Suprapubic skin (tissue), 4 donors: ENCODE measurements around the gene SRSF2. TPM values are rescaled to one million over a fixed set of nuclear protein-coding genes. Genes with fewer than 3 reads are reported as not detected.
"Not testable (repeated sequence)": the region's sequence is repeated elsewhere in the genome, so short reads cannot be mapped to it uniquely, and the experiment has no call there.

ENCODE experiments used
- DNase-seq, 2 donors: peaks; one replicate each; pipeline ENCODE4 v3.0.0-alpha.2; 2019; ENCODE audit warnings: low spot score in 2 of 2
- H3K27ac ChIP-seq: fragments of 200-600 bp; sonication (generic); one replicate; pipeline ENCODE4 v1.5.1; 2019
- H3K27me3 ChIP-seq: fragments of 200-600 bp; sonication (generic); one replicate; pipeline ENCODE4 v1.5.1; 2019
- H3K36me3 ChIP-seq: fragments of 200-600 bp; sonication (generic); one replicate; pipeline ENCODE4 v1.5.1; 2019
- H3K4me1 ChIP-seq: fragments of 200-600 bp; sonication (generic); one replicate; pipeline ENCODE4 v1.5.1; 2019
- H3K4me3 ChIP-seq: fragments of 200-600 bp; sonication (generic); one replicate; pipeline ENCODE4 v1.5.1; 2019; ENCODE audit warnings: mild to moderate bottlenecking
- H3K9me3 ChIP-seq: fragments of 200-600 bp; sonication (generic); one replicate; pipeline ENCODE4 v1.5.1; 2019
- EP300 ChIP-seq: sonication (generic); formaldehyde crosslinking; IDR thresholded peaks from one replicate; pipeline ENCODE4 v1.6.1; 2017; ENCODE audit warnings: antibody characterized with exemption
- POLR2A ChIP-seq, 2 donors: fragments of 450-650 bp; IDR thresholded peaks; one replicate each; pipeline ENCODE4 v1.6.1; 2017; ENCODE audit warnings: antibody characterized with exemption in 2 of 2, mild to moderate bottlenecking in 2 of 2, moderate library complexity in 2 of 2
- POLR2AphosphoS5 ChIP-seq, 3 donors: sonication (generic); formaldehyde crosslinking; IDR thresholded peaks; one replicate each; pipeline ENCODE4 v1.6.1; 2017; ENCODE audit warnings: antibody characterized with exemption in 3 of 3
- WGBS: methylation state at CpG from one replicate; pipeline ENCODE4 v1.1.5; 2018; 5-methylcytosine and 5-hydroxymethylcytosine counted together
- total RNA-seq, 4 donors: library from RNA; depleted of rRNA; stranded (reverse); fragments of >200 nt; gene quantifications; one replicate each; pipeline ENCODE4 v1.1.0, GENCODE V29; 2016
- TF ChIP-seq, protein P1 (sequence below), 2 donors: fragments of 200-600 bp in 1 of 2; fragments of 450-650 bp in 1 of 2; sonication (generic) in 1 of 2; IDR thresholded peaks; one replicate each; pipeline ENCODE4 v1.5.1; 2016 to 2019; ENCODE audit warnings: antibody characterized with exemption in 2 of 2, mild to moderate bottlenecking in 1 of 2, moderate library complexity in 1 of 2

SRSF2 gene
- total RNA-seq, 4 donors from 2014 or later = 170 to 253 (median 186) TPM

DNA sequence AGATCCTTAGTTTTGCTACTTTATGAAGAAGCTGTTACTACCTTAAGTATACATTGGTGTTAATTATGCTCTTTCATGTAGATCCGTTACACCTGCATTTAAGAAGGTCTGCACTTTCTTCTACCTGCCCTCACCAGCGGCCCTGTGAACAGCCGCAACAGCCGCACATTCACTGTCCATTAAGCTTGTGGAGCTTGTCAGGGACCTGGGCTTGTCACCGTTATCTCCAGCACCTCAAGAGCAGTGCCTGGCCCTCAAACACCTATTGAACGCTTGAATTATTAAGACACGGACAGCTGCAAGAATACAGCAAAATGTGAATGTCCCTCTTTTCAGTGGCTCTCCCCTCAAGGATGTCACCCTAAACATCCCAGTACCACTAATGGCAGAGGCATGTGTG is 23.4 kb downstream of the SRSF2 start:
- 93% methylated on average over 7 of the region's 7 CpGs for WGBS
- Histone ChIP-seq H3K4me3 (no peak overlapping the region), H3K4me1 (peaks cover 42% of the 10 kb centered on the region), H3K27me3 (no peaks in the 10 kb centered on the region), H3K27ac (no peak overlapping the region), H3K36me3 (peaks cover 46% of the 10 kb centered on the region), H3K9me3 (no peaks in the 10 kb centered on the region)
- DNase-seq = no peak
- TF ChIP-seq EP300 = no peak
- TF ChIP-seq POLR2A (IDR thresholded peaks at IDR 0.05) = no peak
- TF ChIP-seq, protein P1, sequence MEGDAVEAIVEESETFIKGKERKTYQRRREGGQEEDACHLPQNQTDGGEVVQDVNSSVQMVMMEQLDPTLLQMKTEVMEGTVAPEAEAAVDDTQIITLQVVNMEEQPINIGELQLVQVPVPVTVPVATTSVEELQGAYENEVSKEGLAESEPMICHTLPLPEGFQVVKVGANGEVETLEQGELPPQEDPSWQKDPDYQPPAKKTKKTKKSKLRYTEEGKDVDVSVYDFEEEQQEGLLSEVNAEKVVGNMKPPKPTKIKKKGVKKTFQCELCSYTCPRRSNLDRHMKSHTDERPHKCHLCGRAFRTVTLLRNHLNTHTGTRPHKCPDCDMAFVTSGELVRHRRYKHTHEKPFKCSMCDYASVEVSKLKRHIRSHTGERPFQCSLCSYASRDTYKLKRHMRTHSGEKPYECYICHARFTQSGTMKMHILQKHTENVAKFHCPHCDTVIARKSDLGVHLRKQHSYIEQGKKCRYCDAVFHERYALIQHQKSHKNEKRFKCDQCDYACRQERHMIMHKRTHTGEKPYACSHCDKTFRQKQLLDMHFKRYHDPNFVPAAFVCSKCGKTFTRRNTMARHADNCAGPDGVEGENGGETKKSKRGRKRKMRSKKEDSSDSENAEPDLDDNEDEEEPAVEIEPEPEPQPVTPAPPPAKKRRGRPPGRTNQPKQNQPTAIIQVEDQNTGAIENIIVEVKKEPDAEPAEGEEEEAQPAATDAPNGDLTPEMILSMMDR (IDR thresholded peaks at IDR 0.05) = no peak
- TF ChIP-seq POLR2AphosphoS5 (IDR thresholded peaks at IDR 0.05) = no peak

DNA sequence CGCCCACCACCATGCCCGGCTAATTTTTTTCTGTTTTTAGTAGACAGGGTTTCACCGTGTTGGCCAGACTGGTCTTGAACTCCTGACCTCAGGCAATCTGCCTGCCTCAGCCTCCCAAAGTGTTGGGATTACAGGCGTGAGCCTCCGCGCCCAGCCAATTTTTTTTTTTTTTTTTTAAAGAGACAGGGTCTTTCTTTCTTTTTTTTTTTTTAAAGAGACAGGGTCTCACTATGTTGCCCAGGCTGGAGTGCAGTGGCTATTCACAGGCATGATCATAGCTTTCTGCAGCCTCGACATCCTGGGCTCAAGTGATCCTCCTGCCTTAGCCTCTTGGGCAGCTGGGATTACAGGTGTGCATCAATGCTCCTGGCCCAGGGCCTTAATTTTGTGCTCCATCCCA is 24.8 kb downstream of the SRSF2 start:
- not testable (repeated sequence) for H3K9me3 ChIP-seq, DNase-seq, H3K27me3 ChIP-seq, H3K4me3 ChIP-seq, H3K27ac ChIP-seq
- Histone ChIP-seq H3K36me3 (peaks cover 33% of the 10 kb centered on the region), H3K4me1 (peaks cover 53% of the 10 kb centered on the region)
- WGBS = 62% methylated on average over 7 of the region's 7 CpGs

DNA sequence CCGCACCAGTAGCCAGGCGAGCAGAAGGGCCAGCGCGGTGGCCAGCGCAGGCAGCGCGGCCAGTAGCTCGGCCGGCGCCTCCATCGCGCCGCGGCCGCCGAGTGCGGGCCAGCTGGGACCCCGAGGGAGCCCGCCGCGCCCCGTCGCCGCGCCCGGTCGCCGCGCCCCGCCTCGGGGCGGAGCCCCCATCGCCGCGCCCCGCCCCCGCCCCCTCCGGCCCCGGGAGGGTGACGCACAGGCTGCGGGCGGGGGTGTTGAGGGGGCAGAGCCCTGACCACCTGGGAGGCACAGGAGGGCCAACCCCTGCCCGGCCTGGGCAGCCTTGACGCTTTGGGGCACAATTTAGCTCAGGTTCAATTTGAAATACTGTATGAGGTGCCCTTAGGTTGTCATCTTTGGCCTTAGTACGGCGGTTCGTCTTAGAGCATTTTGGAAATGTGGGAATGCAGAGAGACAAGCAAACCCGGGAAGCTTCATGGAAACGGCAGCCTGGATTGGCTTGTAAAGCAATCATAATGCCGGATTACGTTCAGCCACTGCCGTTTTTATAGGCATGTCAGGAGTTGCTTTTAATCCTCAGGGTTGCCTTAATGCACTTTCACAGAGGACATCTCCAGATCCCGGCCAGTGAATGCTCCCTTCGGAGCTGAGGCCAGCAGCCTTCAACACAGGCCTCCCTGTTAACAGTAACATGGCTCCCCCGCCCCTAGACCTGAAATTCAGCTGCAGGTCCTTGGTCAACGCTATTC is 26.1 kb downstream of the SRSF2 start, which contains the start of gene MXRA7:
TSS of gene MXRA7 (minus strand) at position 103 of the 749 bp plus-strand sequence. CDS start at position 84, 19 bp downstream.
- peaks cover 20% of the 10 kb centered on the region for H3K36me3 ChIP-seq
- H3K4me1 ChIP-seq = peaks cover 45% of the 10 kb centered on the region
- no peaks in the 10 kb centered on the region for H3K27me3 ChIP-seq
- TF ChIP-seq EP300 (no peak), POLR2A (IDR thresholded peaks at IDR 0.05) (no peak), POLR2AphosphoS5 (IDR thresholded peaks at IDR 0.05) (no peak)
- TF ChIP-seq, protein P1 (IDR thresholded peaks at IDR 0.05) = no peak
- H3K9me3 ChIP-seq = no peaks in the 10 kb centered on the region
- DNase-seq = peak; percentile 84 to 88
- H3K4me3 ChIP-seq = peak within 1 kb of the TSS; percentile 75
- 14% methylated on average over 15 of the region's 56 CpGs for WGBS
- H3K27ac ChIP-seq = peak within 1 kb of the TSS; percentile 88

DNA sequence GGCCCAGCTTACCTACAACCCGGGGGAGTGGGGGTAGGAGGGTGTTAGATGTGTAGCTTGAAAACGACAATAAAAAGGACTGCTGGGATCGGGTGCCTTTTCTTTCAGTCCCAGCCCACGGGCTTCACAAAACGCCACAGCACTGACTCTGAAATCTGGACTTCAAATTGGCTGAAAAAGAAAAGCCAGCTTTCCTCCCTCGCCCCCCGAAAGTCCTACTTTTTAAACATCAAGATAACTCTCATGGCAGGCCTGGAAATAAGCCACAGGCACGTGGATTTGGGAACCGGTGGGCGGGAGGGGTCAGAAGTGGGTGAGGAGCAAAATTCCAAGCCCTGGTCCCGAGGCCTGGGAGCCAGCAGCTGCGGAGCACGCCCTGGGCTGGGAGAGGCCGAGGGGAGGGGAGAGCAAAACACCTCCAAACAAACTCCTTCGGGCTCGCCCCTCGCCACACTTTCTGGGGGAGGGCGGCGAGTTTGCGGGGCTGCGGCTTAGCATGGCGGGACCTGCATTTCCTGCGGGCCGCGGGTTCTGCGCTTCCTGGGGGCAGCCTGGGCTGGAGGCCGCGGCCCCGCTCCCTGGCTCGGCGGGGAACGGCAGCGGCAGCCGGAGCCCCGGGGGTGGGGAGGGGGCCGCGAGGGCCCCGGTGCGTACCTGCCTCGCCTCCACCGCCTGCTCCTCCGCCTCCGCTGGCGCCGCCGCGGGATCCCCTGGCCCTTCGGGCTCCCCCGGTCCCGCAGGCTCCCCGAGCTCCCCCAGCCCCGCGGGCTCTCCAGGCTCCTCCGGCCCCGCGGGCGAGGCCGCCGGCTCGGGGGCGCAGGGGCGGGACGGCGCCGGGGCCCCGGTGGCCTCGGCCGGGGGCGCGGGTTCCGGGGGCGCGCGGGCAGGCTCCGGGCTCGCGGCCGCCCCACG is 26.9 kb downstream of the SRSF2 start:
- Histone ChIP-seq H3K4me3 (peak overlapping the region; percentile 75), H3K36me3 (peaks cover 14% of the 10 kb centered on the region), H3K4me1 (peaks cover 40% of the 10 kb centered on the region), H3K27ac (peak overlapping the region; percentile 88)
- not testable (repeated sequence) for H3K27me3 ChIP-seq, H3K9me3 ChIP-seq
- peak in 1 of 2 donors; percentile 70 for DNase-seq
- WGBS = 5% methylated on average over 32 of the region's 79 CpGs

DNA sequence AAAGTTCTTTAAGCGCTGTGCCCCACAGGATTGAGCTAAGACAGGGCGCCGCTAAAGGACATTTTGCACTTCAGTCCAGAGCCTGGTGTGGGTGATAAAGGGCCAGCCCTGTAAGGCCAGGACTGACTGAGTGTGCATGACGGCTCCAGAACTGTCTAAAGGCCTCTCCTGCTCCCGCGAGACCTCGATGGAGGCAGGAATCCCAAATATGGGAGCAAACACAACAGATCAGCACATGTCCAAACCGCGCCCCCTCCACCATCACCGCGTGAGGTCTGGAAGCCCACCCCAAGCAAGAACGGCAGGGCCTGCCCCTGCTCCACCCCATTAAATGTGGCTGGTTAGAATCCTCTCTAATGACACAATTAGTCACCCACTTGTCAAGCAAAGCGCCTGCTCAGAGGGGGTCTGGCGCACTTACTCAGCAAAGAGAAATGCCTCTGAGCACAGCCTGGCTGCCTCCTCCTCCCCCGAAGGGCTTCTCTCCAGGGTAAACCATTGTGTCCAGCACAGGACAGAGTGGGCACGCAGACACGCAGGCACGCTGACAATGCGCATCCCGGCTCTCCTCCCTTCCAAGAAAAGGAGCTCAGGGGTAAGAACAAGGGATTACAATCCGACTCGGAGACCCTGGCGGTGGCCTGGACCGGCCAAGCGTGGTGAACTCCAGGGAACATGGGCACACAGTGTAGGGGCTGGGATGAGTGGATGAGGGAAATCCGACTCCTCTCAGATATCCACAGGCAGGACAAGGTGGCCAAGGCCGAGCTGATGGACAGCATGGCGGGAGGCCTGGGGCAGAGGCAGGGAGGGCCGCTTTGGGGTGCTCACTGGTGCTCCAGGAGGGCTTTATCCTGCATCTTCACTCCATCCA is 27.8 kb downstream of the SRSF2 start:
- 38% methylated on average over 19 of the region's 29 CpGs for WGBS
- Histone ChIP-seq H3K4me1 (peaks cover 32% of the 10 kb centered on the region), H3K27me3 (no peaks in the 10 kb centered on the region), H3K9me3 (no peaks in the 10 kb centered on the region), H3K27ac (peak overlapping the region; percentile 88), H3K36me3 (peaks cover 14% of the 10 kb centered on the region), H3K4me3 (peak overlapping the region; percentile 75)
- peak; percentile 88 for DNase-seq
- TF ChIP-seq POLR2A (IDR thresholded peaks at IDR 0.05) = no peak

DNA sequence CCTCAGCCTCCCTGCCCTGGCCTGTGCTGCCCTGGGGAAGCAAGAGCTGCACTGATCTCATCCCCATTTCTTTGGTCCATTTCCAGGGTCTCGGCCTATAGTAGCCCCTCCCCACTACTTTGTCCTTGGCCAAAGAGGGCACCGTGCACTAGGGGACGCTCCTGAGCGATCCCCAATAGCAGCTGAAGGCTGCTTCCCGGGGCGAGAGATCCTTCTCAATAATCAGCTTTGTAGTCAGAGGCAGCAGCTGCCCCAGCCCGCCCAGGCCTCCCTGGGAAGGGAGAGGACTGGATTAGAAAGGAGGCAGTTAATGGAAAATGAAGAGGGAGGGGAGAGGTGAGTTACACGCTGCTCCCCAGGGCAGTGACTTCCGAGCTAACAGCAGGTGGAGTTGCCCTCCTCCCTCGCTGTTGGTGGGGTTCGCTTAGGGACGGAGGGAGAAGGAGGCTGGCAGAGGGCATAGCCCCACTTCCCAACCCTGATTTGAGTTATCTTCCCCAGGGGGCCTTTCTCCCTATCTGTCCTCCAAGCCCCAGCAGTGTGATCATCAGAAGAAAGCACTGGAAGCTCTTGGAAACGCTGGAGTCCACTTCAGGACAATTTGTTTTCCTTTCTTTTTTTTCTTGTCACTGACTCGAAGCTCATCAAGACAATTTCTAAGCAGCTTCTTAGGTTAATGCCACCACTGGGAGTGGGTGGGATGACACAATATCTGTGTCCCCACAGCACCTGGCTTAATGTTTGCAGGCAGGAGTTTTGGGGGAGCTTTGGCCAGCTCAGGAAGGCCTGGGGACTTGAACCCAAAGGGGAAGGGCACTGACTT is 28.9 kb downstream of the SRSF2 start:
- 36% methylated on average over 10 of the region's 14 CpGs for WGBS
- TF ChIP-seq POLR2AphosphoS5 (IDR thresholded peaks at IDR 0.05) (no peak), EP300 (no peak), POLR2A (IDR thresholded peaks at IDR 0.05) (no peak)
- TF ChIP-seq, protein P1 (IDR thresholded peaks at IDR 0.05) = no peak
- Histone ChIP-seq H3K4me3 (no peak overlapping the region), H3K4me1 (peaks cover 32% of the 10 kb centered on the region), H3K27me3 (no peaks in the 10 kb centered on the region), H3K27ac (peak overlapping the region; percentile 88), H3K9me3 (no peaks in the 10 kb centered on the region), H3K36me3 (peaks cover 5% of the 10 kb centered on the region)
- DNase-seq = no peak
